GM12878 (cell line): ENCODE data around the gene MRPL34. TPM values are rescaled to one million over a fixed set of nuclear protein-coding genes. Genes with fewer than 3 reads are reported as not detected.
A peak's percentile ranks its signal among the peaks of the same experiment; 100 is the strongest.
"Not testable (repeated sequence)": the region's sequence is repeated elsewhere in the genome, so short reads cannot be mapped to it uniquely, and the experiment has no call there.

ENCODE experiments used
- ATAC-seq: fragments of 200-7000 bp; cut with Tn5 transposase; 3 replicates; pipeline ENCODE4 v1.9.1; 2020; ENCODE audit warnings: mild to moderate bottlenecking, moderate library complexity
- BruUV-seq: library from RNA; stranded (reverse); fragments of 400-500 nt; replicated peaks from 2 replicates; lab custom pipeline; 2021; lab: Mats Ljungman, UMichigan
- CTCF ChIA-PET: fragments of 300-600 bp; sonication (Branson Sonifier 250); formaldehyde crosslinking; extraction: SDS; loops from one replicate; lab custom pipeline; 2021; ENCODE audit warnings: inconsistent platforms; lab: Yijun Ruan, JAX
- POLR2A ChIA-PET: fragments of 350-600 bp; formaldehyde crosslinking; extraction: SDS; loops from one replicate; lab custom pipeline; 2021; ENCODE audit warnings: inconsistent platforms; lab: Charles Lee
- RAD21 ChIA-PET: fragments of 300-600 bp; sonication (Branson Sonifier 250); formaldehyde crosslinking; loops from one replicate; lab custom pipeline; 2023; ENCODE audit warnings: antibody characterized with exemption; ENCODE audit not compliant: unreplicated experiment; lab: Charles Lee
- SMC1A ChIA-PET: fragments of 300-600 bp; sonication (Branson Sonifier 250); formaldehyde crosslinking; loops from one replicate; lab custom pipeline; 2023; ENCODE audit not compliant: unreplicated experiment, uncharacterized antibody; lab: Charles Lee
- DNase-seq: peaks from one replicate; pipeline ENCODE4 v3.0.0-alpha.2; 2011; ENCODE audit warnings: low read depth, low spot score
- FAIRE-seq: peaks from 3 replicates; lab custom pipeline; 2011; peaks lifted over from hg19 to GRCh38; lab: Jason Lieb, UNC
- H2AFZ ChIP-seq: 2 replicates; pipeline ENCODE4 v1.6.0; 2011; ENCODE audit warnings: low read depth, low read length, control low read depth; ENCODE audit not compliant: control insufficient read depth
- H3K27ac ChIP-seq: 2 replicates; pipeline ENCODE4 v1.5.1; 2011; ENCODE audit warnings: control low read depth; ENCODE audit not compliant: control insufficient read depth, insufficient read depth
- H3K27me3 ChIP-seq, 2 experiments: replicated peaks in 1 of 2; 2 replicates each; pipeline versions ENCODE4 v1.6.0 to v1.6.1; 2011; ENCODE audit warnings: low read length in 1 of 2; ENCODE audit not compliant: control insufficient read depth in 2 of 2, insufficient read depth in 2 of 2
- H3K36me3 ChIP-seq, 2 experiments: 2 replicates each; pipeline ENCODE4 v1.5.1; 2011; ENCODE audit warnings: low read length in 1 of 2; ENCODE audit not compliant: control insufficient read depth in 2 of 2, insufficient read depth in 2 of 2
- H3K4me1 ChIP-seq: 2 replicates; pipeline ENCODE4 v1.6.1; 2011; ENCODE audit warnings: mild to moderate bottlenecking, low read length, moderate library complexity, mixed read lengths; ENCODE audit not compliant: control insufficient read depth, insufficient read depth
- H3K4me2 ChIP-seq: 2 replicates; pipeline ENCODE4 v1.6.0; 2011; ENCODE audit warnings: control low read depth; ENCODE audit not compliant: control insufficient read depth, insufficient read depth
- H3K4me3 ChIP-seq: fragments of 200-600 bp; sonication (generic); 2 replicates; pipeline ENCODE4 v1.5.1; 2016
- H3K79me2 ChIP-seq: 2 replicates; pipeline ENCODE4 v1.6.0; 2011; ENCODE audit warnings: low read length; ENCODE audit not compliant: control insufficient read depth, insufficient read depth
- H3K9ac ChIP-seq: 2 replicates; pipeline ENCODE4 v1.8.0; 2011; ENCODE audit warnings: low read length, control low read depth, mixed read lengths; ENCODE audit not compliant: control insufficient read depth, insufficient read depth
- H3K9me3 ChIP-seq: replicated peaks from 3 replicates; pipeline ENCODE4 v1.5.1; 2011; ENCODE audit warnings: mild to moderate bottlenecking, low read length; ENCODE audit not compliant: control insufficient read depth, insufficient read depth
- H4K20me1 ChIP-seq: 2 replicates; pipeline ENCODE4 v1.6.0; 2011; ENCODE audit not compliant: control insufficient read depth, insufficient read depth
- MEF2B ChIP-seq: fragments of 450-650 bp; IDR thresholded peaks from 2 replicates; pipeline ENCODE4 v1.6.1; 2018; ENCODE audit warnings: mild to moderate bottlenecking, moderate library complexity; ENCODE audit not compliant: partially characterized antibody, poor library complexity, severe bottlenecking
- RB1 ChIP-seq: fragments of 450-650 bp; formaldehyde crosslinking; IDR thresholded peaks from 2 replicates; pipeline ENCODE4 v1.6.1; 2017; ENCODE audit warnings: mild to moderate bottlenecking, borderline replicate concordance
- SP1 ChIP-seq: IDR thresholded peaks from one replicate; pipeline ENCODE4 v1.6.1; 2011; ENCODE audit warnings: low read depth, low read length
- WGBS: methylation state at CpG from one replicate; pipeline ENCODE4 v1.1.6; 2016; ENCODE audit warnings: low lambda C conversion rate; ENCODE audit not compliant: insufficient replicate concordance, insufficient coverage; ENCODE audit errors: missing lambda C conversion rate; 5-methylcytosine and 5-hydroxymethylcytosine counted together
- in situ Hi-C: fragments of 300-500 bp; cut with MboI; formaldehyde crosslinking; loops from 9 replicates; pipeline ENCODE4 v1.14.3; 2018; ENCODE audit warnings: mixed read lengths
- intact Hi-C: fragments of 100-400 bp; cut with micrococcal nuclease; formaldehyde crosslinking; loops from one replicate; pipeline ENCODE4 v1.14.2; 2022; ENCODE audit not compliant: unreplicated experiment
- polyA plus RNA-seq, 11 experiments: library from polyadenylated mRNA; depleted of rRNA in 4 of 11; unstranded in 6 of 11; stranded (reverse) in 5 of 11; fragments of >200 nt; fragmentation: Nextera tagmentation in 4 of 11; fragmentation: Illumina TruSeq in 1 of 11; extraction: Ambion mirVana in 4 of 11; extraction: Trizol in 1 of 11; gene quantifications; 1 replicate in 1 of 11; 2 replicates in 10 of 11; pipeline versions ENCODE4 v1.2.1 to v1.2.3, GENCODE V29; 2011 to 2016; ENCODE audit warnings: inconsistent platforms in 2 of 11, missing spikeins in 2 of 11, low read depth in 1 of 11
- total RNA-seq, 4 experiments: library from RNA; depleted of rRNA in 3 of 4; stranded (reverse); fragments of >200 nt in 3 of 4; fragmentation: Illumina TruSeq in 1 of 4; extraction: Trizol in 1 of 4; gene quantifications; 2 replicates each; pipeline versions ENCODE4 v1.2.1 to v1.2.3, GENCODE V29; 2013 to 2021

MRPL34 gene
- total and polyA plus RNA-seq, 10 of the 15 experiments (the other 5 are each of a cell fraction or from before 2014, with no cell fraction given), result 8.6 to 198 (median 78.6) TPM

- Histone ChIP-seq H3K4me3 (no peak overlapping the region), H2AFZ (no peak overlapping the region), H3K27me3 (no peaks in the 10 kb centered on the region), H3K4me1 (peaks cover 4% of the 10 kb centered on the region; the same call in 1 of the 2 replicates), H3K9ac (no peak overlapping the region), H3K27ac (no peak overlapping the region), H4K20me1 (no peaks in the 10 kb centered on the region), H3K4me2 (no peak overlapping the region), H3K9me3 (no peaks in the 10 kb centered on the region; the same call in 1 of the 3 replicates), H3K36me3 (no peaks in the 10 kb centered on the region), H3K79me2 (no peaks in the 10 kb centered on the region; the same call in 1 of the 2 replicates)
- DNase-seq (no peak), ATAC-seq (peak; percentile 47), FAIRE-seq (no peak)
- TF ChIP-seq SP1 (peak; percentile 37), RB1 (no peak), MEF2B (peak; percentile 21)
- intact Hi-C loops (loop anchor here (5.0 kb wide), 1 partner anchor 43 kb away; the partner anchor contains the start of gene GTPBP3), in situ Hi-C loops (loop anchor here (5.0 kb wide), 1 partner anchor 93 kb away; no protein-coding TSS in a partner anchor)
- 78% methylated on average over 48 of the region's 48 CpGs for WGBS
- no TSS peak for BruUV-seq
- ChIA-PET SMC1A (interaction anchor here (1.1 kb wide), 1 partner anchor 11 kb away, joined by 4 read pairs; no protein-coding TSS in a partner anchor), POLR2A (interaction anchor here (1.9 kb wide), 1 partner anchor 15 kb away, joined by 5 read pairs; the partner anchor contains the start of gene DDA1), RAD21 (interaction anchor here (1.2 to 3.2 kb wide), 3 partner anchors 9 to 91 kb away, joined by 3 to 17 read pairs (median 14); partner anchors contain the start of genes ABHD8 and MRPL34), CTCF (interaction anchor here (4.5 to 6.5 kb wide), 2 partner anchors 10 to 93 kb away, joined by 43 to 81 read pairs; partner anchors contain the start of genes ABHD8 and MRPL34)
Observed at GRCh38 chr19:17294051-17294891, 11.4 kb upstream of the MRPL34 start.

GRCh38 chr19:17295551-17295950, 10.1 kb upstream of the MRPL34 start:
- ChIA-PET SMC1A (interaction anchor here (0.9 kb wide), 1 partner anchor 55 kb away, joined by 3 read pairs; no protein-coding TSS in a partner anchor), CTCF (interaction anchor here (1.4 to 4.5 kb wide), 2 partner anchors 9 to 90 kb away, joined by 4 to 43 read pairs; partner anchors contain the start of genes ABHD8 and MRPL34)
- FAIRE-seq, H4K20me1 ChIP-seq, in situ Hi-C loops, H3K9ac ChIP-seq, H3K36me3 ChIP-seq, DNase-seq, RAD21 ChIA-PET, H2AFZ ChIP-seq, H3K9me3 ChIP-seq, BruUV-seq, H3K4me1 ChIP-seq, H3K27me3 ChIP-seq, H3K4me2 ChIP-seq, H3K4me3 ChIP-seq, POLR2A ChIA-PET, ATAC-seq, H3K27ac ChIP-seq, H3K79me2 ChIP-seq, intact Hi-C loops: not testable (repeated sequence)
- 100% methylated on average over 6 of the region's 6 CpGs for WGBS
